HG02588 (cell line): ENCODE data around the gene ETV4.

Experiments
- ATAC-seq: cut with Tn5 transposase; IDR thresholded peaks from one replicate; pipeline ENCODE4 v1.9.1; 2021; ENCODE audit warnings: mild to moderate bottlenecking, moderate library complexity; ENCODE audit not compliant: unreplicated experiment

The ETV4 gene

GRCh38 chr17:43547189-43547550 lies 1.0 kb upstream of the ETV4 start:
- no peak for ATAC-seq

- no peak for ATAC-seq
Measured at GRCh38 chr17:43545383-43545632, 832 bp downstream of the ETV4 start.

- ATAC-seq = no peak
Measured at GRCh38 chr17:43543771-43544575, 2.2 kb downstream of the ETV4 start.

- ATAC-seq = no peak
Measured at GRCh38 chr17:43543300-43543699, 2.8 kb downstream of the ETV4 start.

GRCh38 chr17:43542859-43543258 lies 3.3 kb downstream of the ETV4 start:
- no peak for ATAC-seq

GRCh38 chr17:43540821-43541674 lies 5.1 kb downstream of the ETV4 start:
- ATAC-seq = no peak

- ATAC-seq = no peak
Measured at GRCh38 chr17:43536236-43536992, 9.7 kb downstream of the ETV4 start.

GRCh38 chr17:43534909-43535308 lies 11.2 kb downstream of the ETV4 start:
- ATAC-seq = no peak

- no peak for ATAC-seq
Measured at GRCh38 chr17:43533699-43534098, 12.4 kb downstream of the ETV4 start.

GRCh38 chr17:43532581-43532980 lies 13.6 kb downstream of the ETV4 start:
- ATAC-seq = no peak

- ATAC-seq = no peak
Measured at GRCh38 chr17:43531955-43532354, 14.2 kb downstream of the ETV4 start.

GRCh38 chr17:43531082-43531378 lies 15.1 kb downstream of the ETV4 start:
- no peak for ATAC-seq

GRCh38 chr17:43530288-43531081 lies 15.7 kb downstream of the ETV4 start:
- no peak for ATAC-seq

- ATAC-seq = no peak
Measured at GRCh38 chr17:43529947-43530287, 16.2 kb downstream of the ETV4 start.

GRCh38 chr17:43528988-43529814 lies 16.9 kb downstream of the ETV4 start:
- no peak for ATAC-seq

- ATAC-seq = no peak
Measured at GRCh38 chr17:43528319-43528987, 17.7 kb downstream of the ETV4 start.

GRCh38 chr17:43526886-43527648 lies 19.1 kb downstream of the ETV4 start:
- ATAC-seq = no peak

- ATAC-seq = no peak
Measured at GRCh38 chr17:43524945-43525575, 21.1 kb downstream of the ETV4 start.

- no peak for ATAC-seq
Measured at GRCh38 chr17:43521389-43521788, 24.8 kb downstream of the ETV4 start.
